H9 (cell line): Measurements from ENCODE around the gene PTPRN2. TPM values are rescaled to one million over a fixed set of nuclear protein-coding genes. Genes with fewer than 3 reads are reported as not detected.

Experiments
- DNase-seq: peaks from one replicate; pipeline ENCODE4 v3.0.0-alpha.2; 2017
- H2AFZ ChIP-seq: one replicate; pipeline ENCODE4 v1.6.1; 2013; ENCODE audit warnings: mild to moderate bottlenecking, low read length, control low read depth, moderate library complexity
- H2AK5ac ChIP-seq: 2 replicates; pipeline ENCODE4 v1.6.1; 2013; ENCODE audit warnings: low read length, control low read depth, mixed read lengths; ENCODE audit not compliant: insufficient read length
- H2BK120ac ChIP-seq: one replicate; pipeline ENCODE4 v1.6.1; 2013; ENCODE audit warnings: low read depth, mild to moderate bottlenecking, low read length, control low read depth, inconsistent platforms; ENCODE audit not compliant: poor library complexity, severe bottlenecking
- H2BK12ac ChIP-seq: 2 replicates; pipeline ENCODE4 v1.6.1; 2013; ENCODE audit warnings: low read length, control low read depth, mixed read lengths, low read depth; ENCODE audit not compliant: insufficient read length
- H2BK15ac ChIP-seq: 2 replicates; pipeline ENCODE4 v1.6.1; 2013; ENCODE audit warnings: low read depth, low read length, control low read depth
- H2BK20ac ChIP-seq: one replicate; pipeline ENCODE4 v1.6.1; 2013; ENCODE audit warnings: low read depth, mild to moderate bottlenecking, low read length, control low read depth, inconsistent platforms; ENCODE audit not compliant: poor library complexity, severe bottlenecking
- H2BK5ac ChIP-seq: 2 replicates; pipeline ENCODE4 v1.6.1; 2013; ENCODE audit warnings: low read length, control low read depth, mixed read lengths; ENCODE audit not compliant: insufficient read length
- H3K14ac ChIP-seq: 2 replicates; pipeline ENCODE4 v1.6.1; 2013; ENCODE audit warnings: low read length, control low read depth; ENCODE audit not compliant: insufficient read depth
- H3K18ac ChIP-seq: 2 replicates; pipeline ENCODE4 v1.6.1; 2013; ENCODE audit warnings: low read depth, mild to moderate bottlenecking, mixed read lengths, low read length, control low read depth; ENCODE audit not compliant: insufficient read length
- H3K23ac ChIP-seq: 2 replicates; pipeline ENCODE4 v1.6.1; 2013; ENCODE audit warnings: low read length, control low read depth, mixed read lengths, low read depth; ENCODE audit not compliant: insufficient read length
- H3K23me2 ChIP-seq: 2 replicates; pipeline ENCODE4 v1.6.1; 2013; ENCODE audit warnings: low read depth, mild to moderate bottlenecking, mixed read lengths, low read length, control low read depth; ENCODE audit not compliant: insufficient read length, poor library complexity, severe bottlenecking
- H3K27ac ChIP-seq: 2 replicates; pipeline ENCODE4 v1.5.1; 2013; ENCODE audit warnings: low read length, control low read depth, mixed read lengths, low read depth; ENCODE audit not compliant: insufficient read length
- H3K27me3 ChIP-seq: 2 replicates; pipeline ENCODE4 v1.6.1; 2013; ENCODE audit warnings: low read length, control low read depth, inconsistent platforms; ENCODE audit not compliant: insufficient read depth
- H3K4ac ChIP-seq: 2 replicates; pipeline ENCODE4 v1.6.1; 2013; ENCODE audit warnings: low read depth, mild to moderate bottlenecking, control low read depth, inconsistent platforms, low read length, moderate library complexity
- H3K4me1 ChIP-seq: 2 replicates; pipeline ENCODE4 v1.6.1; 2013; ENCODE audit warnings: low read length, control low read depth, inconsistent platforms; ENCODE audit not compliant: insufficient read depth
- H3K4me2 ChIP-seq: 2 replicates; pipeline ENCODE4 v1.6.1; 2013; ENCODE audit warnings: low read length, control low read depth, mixed read lengths; ENCODE audit not compliant: insufficient read length, insufficient read depth
- H3K56ac ChIP-seq: 2 replicates; pipeline ENCODE4 v1.6.1; 2013; ENCODE audit warnings: low read depth, mild to moderate bottlenecking, mixed read lengths, low read length, control low read depth; ENCODE audit not compliant: insufficient read length
- H3K79me1 ChIP-seq: 2 replicates; pipeline ENCODE4 v1.6.1; 2013; ENCODE audit warnings: low read depth, mild to moderate bottlenecking, moderate library complexity, low read length, control low read depth, inconsistent platforms; ENCODE audit not compliant: insufficient read depth, poor library complexity, severe bottlenecking
- H3K79me2 ChIP-seq: 2 replicates; pipeline ENCODE4 v1.6.1; 2013; ENCODE audit warnings: low read length, control low read depth, inconsistent platforms; ENCODE audit not compliant: insufficient read depth
- H3K9ac ChIP-seq: 2 replicates; pipeline ENCODE4 v1.6.1; 2013; ENCODE audit warnings: low read length, control low read depth, mixed read lengths; ENCODE audit not compliant: insufficient read length; ENCODE audit errors: extremely low read depth
- H3K9me3 ChIP-seq: one replicate; pipeline ENCODE4 v1.6.1; 2013; ENCODE audit warnings: low read depth, low read length, inconsistent platforms; ENCODE audit not compliant: control insufficient read depth
- H3T11ph ChIP-seq: one replicate; pipeline ENCODE4 v1.6.1; 2013; ENCODE audit warnings: mild to moderate bottlenecking, low read length, control low read depth, inconsistent platforms
- H4K20me1 ChIP-seq: one replicate; pipeline ENCODE4 v1.6.1; 2013; ENCODE audit not compliant: control insufficient read depth, insufficient read length, insufficient read depth
- H4K5ac ChIP-seq: 2 replicates; pipeline ENCODE4 v1.6.1; 2013; ENCODE audit warnings: low read depth, mild to moderate bottlenecking, mixed read lengths, low read length, control low read depth; ENCODE audit not compliant: insufficient read length
- H4K8ac ChIP-seq: replicated peaks from 2 replicates; pipeline ENCODE4 v1.6.1; 2013; ENCODE audit warnings: low read length, control low read depth, mixed read lengths, low read depth; ENCODE audit not compliant: insufficient read length
- H4K91ac ChIP-seq: 2 replicates; pipeline ENCODE4 v1.6.1; 2013; ENCODE audit warnings: low read depth, mild to moderate bottlenecking, moderate library complexity, mixed read lengths, low read length, control low read depth; ENCODE audit not compliant: insufficient read length
- H3K27ac Mint-ChIP-seq, 3 experiments: 2 replicates in 2 of 3; 3 replicates in 1 of 3; pipeline ENCODE4 v1.8.0; 2020 to 2021; ENCODE audit warnings: mixed read lengths in 3 of 3, mild to moderate bottlenecking in 1 of 3, moderate library complexity in 1 of 3
- H3K27me3 Mint-ChIP-seq: 2 replicates; pipeline ENCODE4 v1.8.0; 2021; ENCODE audit warnings: low read depth, mild to moderate bottlenecking, moderate library complexity, mixed read lengths
- H3K36me3 Mint-ChIP-seq, 3 experiments: 2 replicates in 2 of 3; 3 replicates in 1 of 3; pipeline ENCODE4 v1.8.0; 2020 to 2021; ENCODE audit warnings: low read depth in 3 of 3, mixed read lengths in 3 of 3; ENCODE audit not compliant: insufficient read depth in 1 of 3
- H3K4me1 Mint-ChIP-seq, 2 experiments: 2 replicates each; pipeline ENCODE4 v1.8.0; 2020; ENCODE audit warnings: mixed read lengths in 2 of 2
- H3K4me3 Mint-ChIP-seq, 2 experiments: 2 replicates in 1 of 2; 3 replicates in 1 of 2; pipeline ENCODE4 v1.8.0; 2020 to 2021; ENCODE audit warnings: mild to moderate bottlenecking in 2 of 2, mixed read lengths in 2 of 2, moderate library complexity in 1 of 2
- H3K9me3 Mint-ChIP-seq, 2 experiments: 2 replicates in 1 of 2; 3 replicates in 1 of 2; pipeline ENCODE4 v1.8.0; 2020; ENCODE audit warnings: mild to moderate bottlenecking in 2 of 2, mixed read lengths in 2 of 2, moderate library complexity in 1 of 2
- CTCF ChIP-seq: fragments of 200-600 bp; sonication (generic); conservative IDR thresholded peaks from 3 replicates; pipeline ENCODE4 v1.8.0; 2021; ENCODE audit warnings: antibody characterized with exemption, mild to moderate bottlenecking
- WGBS: extraction: QIAGEN DNeasy Blood & Tissue Kit; methylation state at CpG from one replicate; pipeline ENCODE4 v1.1.7; 2013; ENCODE audit warnings: missing lambda C conversion rate, low lambda C conversion rate, mixed read lengths; ENCODE audit not compliant: insufficient read length; ENCODE audit errors: extremely low coverage; 5-methylcytosine and 5-hydroxymethylcytosine counted together
- total RNA-seq: library from RNA; stranded (reverse); gene quantifications from 2 replicates; pipeline ENCODE4 v1.2.1, GENCODE V29; 2021

Gene PTPRN2
- total RNA-seq, 1 experiment from 2014 or later, result 5.2 TPM

DNA sequence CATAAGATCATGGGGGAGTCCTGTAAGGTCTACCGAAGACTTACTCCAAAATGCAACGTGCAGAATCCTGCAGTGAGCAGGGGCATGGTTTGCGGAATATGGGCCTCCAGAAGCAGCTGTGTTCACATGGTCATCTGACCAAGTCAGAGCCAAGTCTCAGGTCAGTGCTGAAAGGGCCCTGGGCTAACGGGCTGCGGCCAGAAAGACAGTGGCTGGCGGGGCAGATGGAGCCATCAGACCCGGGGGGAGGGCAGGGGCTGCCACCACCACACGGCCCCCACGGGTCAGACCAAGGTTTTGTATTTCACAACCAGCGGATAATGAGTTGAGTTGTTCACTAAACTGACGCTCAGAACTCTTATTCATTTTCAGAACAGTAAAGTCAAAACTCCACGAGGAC is 522.3 kb downstream of the PTPRN2 start:
- no peak overlapping the region for H3K23ac ChIP-seq
- no peak overlapping the region for H3K4me3 Mint-ChIP-seq
- no peaks in the 10 kb centered on the region for H3K79me1 ChIP-seq
- peaks cover 0 to 3% of the 10 kb centered on the region in 2 experiments; a peak in 1 of 4 replicates for H3K4me1 Mint-ChIP-seq
- H3K79me2 ChIP-seq, result no peaks in the 10 kb centered on the region
- H3K4me2 ChIP-seq, result no peak overlapping the region
- H2BK5ac ChIP-seq, result no peak overlapping the region
- no peak overlapping the region for H2AK5ac ChIP-seq
- H4K91ac ChIP-seq, result no peak overlapping the region
- peaks cover 13% of the 10 kb centered on the region; the same call in 1 of the 2 replicates for H3K27me3 Mint-ChIP-seq
- peaks cover 23 to 34% of the 10 kb centered on the region in 2 experiments for H3K9me3 Mint-ChIP-seq
- no peak overlapping the region; a peak in 1 of 7 replicates for H3K27ac Mint-ChIP-seq
- no peaks in the 10 kb centered on the region for H4K20me1 ChIP-seq
- no peaks in the 10 kb centered on the region for H3K4me1 ChIP-seq
- H3K27ac ChIP-seq, result no peak overlapping the region
- H3K56ac ChIP-seq, result no peak overlapping the region
- no peak for TF ChIP-seq CTCF
- no peaks in the 10 kb centered on the region for H3K23me2 ChIP-seq
- peaks cover 17 to 20% (median 19%) of the 10 kb centered on the region in 3 experiments for H3K36me3 Mint-ChIP-seq
- H3K9me3 ChIP-seq, result peaks cover 12% of the 10 kb centered on the region
- no peak overlapping the region for H2BK20ac ChIP-seq
- no peak overlapping the region for H2BK15ac ChIP-seq
- H2AFZ ChIP-seq, result no peak overlapping the region
- DNase-seq, result no peak
- no peak overlapping the region for H2BK12ac ChIP-seq
- no peak overlapping the region for H3K14ac ChIP-seq
- H2BK120ac ChIP-seq, result no peak overlapping the region
- H3K27me3 ChIP-seq, result no peaks in the 10 kb centered on the region
- no peak overlapping the region for H3K18ac ChIP-seq
- no CpG with 5 or more reads among the region's 12 CpGs for WGBS
- no peak overlapping the region for H4K5ac ChIP-seq
- H4K8ac ChIP-seq, result no peak overlapping the region
- no peak overlapping the region for H3K9ac ChIP-seq
- H3T11ph ChIP-seq, result no peak overlapping the region
- H3K4ac ChIP-seq, result no peak overlapping the region
